WTC11 (cell line): Measurements from ENCODE around the gene ST6GAL1. TPM values are rescaled to one million over a fixed set of nuclear protein-coding genes. Genes with fewer than 3 reads are reported as not detected.

Experiments used
- ATAC-seq: fragments of 200-7000 bp; cut with Tn5 transposase; 2 replicates; pipeline ENCODE4 v1.10.0; 2021; ENCODE audit warnings: mild to moderate bottlenecking, moderate library complexity
- CTCF ChIA-PET: fragments of 300-600 bp; sonication (Branson Sonifier 250); formaldehyde crosslinking; loops from one replicate; lab custom pipeline; 2021; ENCODE audit warnings: antibody characterized with exemption; lab: Charles Lee
- POLR2A ChIA-PET: fragments of 350-600 bp; sonication (Branson Sonifier 250); formaldehyde crosslinking; loops from one replicate; lab custom pipeline; 2021; ENCODE audit warnings: antibody characterized with exemption; lab: Charles Lee
- DNase-seq: peaks from one replicate; pipeline ENCODE4 v3.0.0; 2021; ENCODE audit warnings: low spot score
- H3K27ac Mint-ChIP-seq: 2 replicates; pipeline ENCODE4 v1.8.0; 2021; ENCODE audit warnings: mixed read lengths
- H3K27me3 Mint-ChIP-seq: 2 replicates; pipeline ENCODE4 v1.8.0; 2021; ENCODE audit warnings: low read depth, mild to moderate bottlenecking, moderate library complexity, mixed read lengths
- H3K36me3 Mint-ChIP-seq: 2 replicates; pipeline ENCODE4 v1.8.0; 2021; ENCODE audit warnings: mixed read lengths
- H3K4me1 Mint-ChIP-seq: 2 replicates; pipeline ENCODE4 v1.8.0; 2022; ENCODE audit warnings: mixed read lengths
- H3K4me3 Mint-ChIP-seq: 2 replicates; pipeline ENCODE4 v1.8.0; 2021; ENCODE audit warnings: mild to moderate bottlenecking, moderate library complexity, mixed read lengths
- H3K9me3 Mint-ChIP-seq: 2 replicates; pipeline ENCODE4 v1.8.0; 2021; ENCODE audit warnings: mixed read lengths
- ATF6 ChIP-seq: sonication (generic); formaldehyde crosslinking; IDR thresholded peaks from 2 replicates; pipeline ENCODE4 v1.8.1; 2023; ENCODE audit warnings: mild to moderate bottlenecking, missing genetic modification reagents
- CTCF ChIP-seq: fragments of 200-600 bp; IDR thresholded peaks from 2 replicates; pipeline ENCODE4 v1.8.0; 2022; ENCODE audit warnings: antibody characterized with exemption
- E2F1 ChIP-seq: sonication (generic); formaldehyde crosslinking; IDR thresholded peaks from 2 replicates; pipeline ENCODE4 v1.8.0; 2022; ENCODE audit warnings: mild to moderate bottlenecking, missing genetic modification reagents
- ESRRA ChIP-seq: sonication (generic); formaldehyde crosslinking; IDR thresholded peaks from 2 replicates; pipeline ENCODE4 v1.8.1; 2022; ENCODE audit warnings: mild to moderate bottlenecking, missing genetic modification reagents, borderline replicate concordance
- FOXP1 ChIP-seq: sonication (generic); formaldehyde crosslinking; IDR thresholded peaks from 2 replicates; pipeline ENCODE4 v1.8.0; 2022; ENCODE audit warnings: missing genetic modification reagents, mild to moderate bottlenecking, moderate library complexity, borderline replicate concordance
- GABPB1 ChIP-seq: sonication (generic); formaldehyde crosslinking; IDR thresholded peaks from 2 replicates; pipeline ENCODE4 v1.8.1; 2023; ENCODE audit warnings: mild to moderate bottlenecking, missing genetic modification reagents
- HMGA2 ChIP-seq: fragments of 250-450 bp; sonication (Bioruptor Pico); IDR thresholded peaks from 2 replicates; pipeline ENCODE4 v1.4.0; 2021; ENCODE audit warnings: mild to moderate bottlenecking, moderate library complexity
- IRF1 ChIP-seq: sonication (generic); formaldehyde crosslinking; IDR thresholded peaks from 2 replicates; pipeline ENCODE4 v1.8.0; 2023; ENCODE audit warnings: missing genetic modification reagents
- JUN ChIP-seq: sonication (generic); formaldehyde crosslinking; IDR thresholded peaks from 2 replicates; pipeline ENCODE4 v1.8.0; 2023; ENCODE audit warnings: mild to moderate bottlenecking, missing genetic modification reagents
- MAX ChIP-seq: sonication (generic); formaldehyde crosslinking; IDR thresholded peaks from 2 replicates; pipeline ENCODE4 v1.8.0; 2022; ENCODE audit warnings: mild to moderate bottlenecking, missing genetic modification reagents
- NFATC4 ChIP-seq: fragments of 250-450 bp; sonication (Bioruptor Pico); IDR thresholded peaks from 2 replicates; pipeline ENCODE4 v1.9.0; 2021; ENCODE audit warnings: mild to moderate bottlenecking
- NR1H2 ChIP-seq: sonication (generic); formaldehyde crosslinking; IDR thresholded peaks from 2 replicates; pipeline ENCODE4 v1.9.0; 2021; ENCODE audit warnings: mild to moderate bottlenecking, moderate library complexity, missing genetic modification reagents
- OVOL2 ChIP-seq: fragments of 250-450 bp; sonication (Bioruptor Pico); IDR thresholded peaks from 2 replicates; pipeline ENCODE4 v1.9.0; 2021; ENCODE audit warnings: mild to moderate bottlenecking, borderline replicate concordance
- PREB ChIP-seq: sonication (generic); formaldehyde crosslinking; IDR thresholded peaks from 2 replicates; pipeline ENCODE4 v1.8.1; 2022; ENCODE audit warnings: mild to moderate bottlenecking, missing genetic modification reagents, moderate library complexity, borderline replicate concordance
- TCF7 ChIP-seq: sonication (generic); formaldehyde crosslinking; IDR thresholded peaks from 2 replicates; pipeline ENCODE4 v1.8.0; 2022; ENCODE audit warnings: mild to moderate bottlenecking, low read depth, missing genetic modification reagents, moderate library complexity
- TEAD4 ChIP-seq: sonication (generic); formaldehyde crosslinking; IDR thresholded peaks from 2 replicates; pipeline ENCODE4 v1.8.0; 2022; ENCODE audit warnings: mild to moderate bottlenecking, missing genetic modification reagents
- TP53 ChIP-seq: sonication (generic); formaldehyde crosslinking; IDR thresholded peaks from 2 replicates; pipeline ENCODE4 v1.8.1; 2023; ENCODE audit warnings: mild to moderate bottlenecking, missing genetic modification reagents
- ZNF121 ChIP-seq: sonication (generic); formaldehyde crosslinking; IDR thresholded peaks from 2 replicates; pipeline ENCODE4 v1.8.0; 2023; ENCODE audit warnings: missing genetic modification reagents
- total RNA-seq: library from RNA; stranded (reverse); gene quantifications from 3 replicates; pipeline ENCODE4 v1.2.3, GENCODE V29; 2021
- TF ChIP-seq, protein P1 (sequence below): sonication (generic); formaldehyde crosslinking; IDR thresholded peaks from 2 replicates; pipeline ENCODE4 v1.8.1; 2023; ENCODE audit warnings: mild to moderate bottlenecking, missing genetic modification reagents, moderate library complexity

Gene ST6GAL1
- total RNA-seq, 1 experiment from 2014 or later = 87.5 TPM

GRCh38 chr3:187017511-187018230 lies 87.3 kb downstream of the ST6GAL1 start:
- H3K4me3 Mint-ChIP-seq = no peak overlapping the region
- H3K27ac Mint-ChIP-seq = no peak overlapping the region
- no peaks in the 10 kb centered on the region for H3K27me3 Mint-ChIP-seq
- ChIA-PET CTCF (interaction anchor here (1.8 kb wide), 1 partner anchor 55 kb away, joined by 8 read pairs; no protein-coding TSS in a partner anchor), POLR2A (no interaction called here)
- H3K4me1 Mint-ChIP-seq = peaks cover 14% of the 10 kb centered on the region
- H3K36me3 Mint-ChIP-seq = peaks cover 26% of the 10 kb centered on the region
- TF ChIP-seq FOXP1 (no peak), ZNF121 (CRISPR knock-in tag) (no peak), TEAD4 (CRISPR knock-in tag) (no peak), MAX (CRISPR knock-in tag) (no peak), TP53 (CRISPR knock-in tag) (no peak), IRF1 (no peak), GABPB1 (no peak), PREB (CRISPR knock-in tag) (no peak), ESRRA (CRISPR knock-in tag) (no peak), NR1H2 (no peak), JUN (CRISPR knock-in tag) (no peak), OVOL2 (CRISPR knock-in tag) (no peak)
- no peak for ATAC-seq
- no peak for DNase-seq
- H3K9me3 Mint-ChIP-seq = no peaks in the 10 kb centered on the region

GRCh38 chr3:187019542-187020072 lies 89.3 kb downstream of the ST6GAL1 start:
- ChIA-PET CTCF (interaction anchor here (0.7 to 1.8 kb wide), 7 partner anchors 8 to 170 kb away, joined by 3 to 13 read pairs (median 6); no protein-coding TSS in a partner anchor), POLR2A (interaction anchor here (0.6 to 0.7 kb wide), 2 partner anchors 22 to 108 kb away, joined by 3 read pairs; no protein-coding TSS in a partner anchor)
- peaks cover 32% of the 10 kb centered on the region for H3K36me3 Mint-ChIP-seq
- peaks cover 5% of the 10 kb centered on the region for H3K9me3 Mint-ChIP-seq
- DNase-seq = no peak
- TF ChIP-seq CTCF (no peak), HMGA2 (no peak)
- TF ChIP-seq, all 79 proteins: peak for 0
- Mint-ChIP-seq H3K27me3 (no peaks in the 10 kb centered on the region), H3K4me3 (no peak overlapping the region), H3K4me1 (peaks cover 14% of the 10 kb centered on the region), H3K27ac (peak overlapping the region; percentile 23)
- ATAC-seq = peak; percentile 68

GRCh38 chr3:187020376-187020775 lies 90.0 kb downstream of the ST6GAL1 start:
- CTCF ChIA-PET = no interaction called here
- TF ChIP-seq, protein P1, sequence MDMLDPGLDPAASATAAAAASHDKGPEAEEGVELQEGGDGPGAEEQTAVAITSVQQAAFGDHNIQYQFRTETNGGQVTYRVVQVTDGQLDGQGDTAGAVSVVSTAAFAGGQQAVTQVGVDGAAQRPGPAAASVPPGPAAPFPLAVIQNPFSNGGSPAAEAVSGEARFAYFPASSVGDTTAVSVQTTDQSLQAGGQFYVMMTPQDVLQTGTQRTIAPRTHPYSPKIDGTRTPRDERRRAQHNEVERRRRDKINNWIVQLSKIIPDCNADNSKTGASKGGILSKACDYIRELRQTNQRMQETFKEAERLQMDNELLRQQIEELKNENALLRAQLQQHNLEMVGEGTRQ (CRISPR knock-in tag) = no peak
- TF ChIP-seq NFATC4 (CRISPR knock-in tag) (no peak), TCF7 (CRISPR knock-in tag) (no peak), JUN (CRISPR knock-in tag) (no peak), E2F1 (CRISPR knock-in tag) (no peak), IRF1 (no peak), ATF6 (CRISPR knock-in tag) (no peak)

More at GRCh38 chr3:187020376-187020775, 90.0 kb downstream of the ST6GAL1 start:
- Mint-ChIP-seq H3K9me3 (peaks cover 5% of the 10 kb centered on the region), H3K4me1 (peaks cover 20% of the 10 kb centered on the region), H3K27ac (no peak overlapping the region), H3K4me3 (no peak overlapping the region), H3K27me3 (no peaks in the 10 kb centered on the region), H3K36me3 (peaks cover 30% of the 10 kb centered on the region)
- ATAC-seq (no peak), DNase-seq (no peak)
- POLR2A ChIA-PET = no interaction called here
